H1 (cell line): ENCODE measurements around the gene CRYM. TPM values are rescaled to one million over a fixed set of nuclear protein-coding genes. Genes with fewer than 3 reads are reported as not detected.
"Not testable (repeated sequence)": the region's sequence is repeated elsewhere in the genome, so short reads cannot be mapped to it uniquely, and the experiment has no call there.

Experiments
- CTCF ChIA-PET: fragments of 300-600 bp; sonication (Branson Sonifier 250); formaldehyde crosslinking; loops from one replicate; lab custom pipeline; 2021; ENCODE audit not compliant: partially characterized antibody; lab: Charles Lee
- POLR2A ChIA-PET: fragments of 300-600 bp; sonication (Branson Sonifier 250); formaldehyde crosslinking; loops from one replicate; lab custom pipeline; 2021; ENCODE audit warnings: inconsistent platforms; ENCODE audit not compliant: partially characterized antibody; lab: Charles Lee
- DNase-seq, 2 experiments: peaks; one replicate each; pipeline versions ENCODE4 v3.0.0 to v3.0.0-alpha.2; 2010 to 2022; ENCODE audit warnings: low spot score in 2 of 2, low read depth in 1 of 2, mixed read lengths in 1 of 2
- FAIRE-seq: peaks from 2 replicates; lab custom pipeline; 2011; peaks lifted over from hg19 to GRCh38; lab: Jason Lieb, UNC
- H2AFZ ChIP-seq: 2 replicates; pipeline ENCODE4 v1.8.1; 2012; ENCODE audit warnings: low read length, inconsistent platforms
- H2AK5ac ChIP-seq: 2 replicates; pipeline ENCODE4 v1.6.1; 2013; ENCODE audit warnings: low read depth, low read length
- H2BK120ac ChIP-seq: replicated peaks from 2 replicates; pipeline ENCODE3; 2013; ENCODE audit warnings: low read depth, low read length, inconsistent platforms
- H2BK12ac ChIP-seq: 2 replicates; pipeline ENCODE4 v1.6.1; 2013; ENCODE audit warnings: low read depth, low read length
- H2BK15ac ChIP-seq: 2 replicates; pipeline ENCODE4 v1.6.1; 2013; ENCODE audit warnings: low read length
- H2BK20ac ChIP-seq: 2 replicates; pipeline ENCODE4 v1.6.1; 2013; ENCODE audit warnings: low read length
- H2BK5ac ChIP-seq: 2 replicates; pipeline ENCODE4 v1.6.1; 2013; ENCODE audit warnings: low read depth, low read length
- H3K14ac ChIP-seq: 2 replicates; pipeline ENCODE4 v1.6.1; 2013; ENCODE audit warnings: inconsistent platforms; ENCODE audit not compliant: insufficient read length
- H3K18ac ChIP-seq: 2 replicates; pipeline ENCODE4 v1.6.1; 2013; ENCODE audit warnings: low read length; ENCODE audit errors: extremely low read depth
- H3K23ac ChIP-seq: 2 replicates; pipeline ENCODE4 v1.6.1; 2013; ENCODE audit warnings: inconsistent platforms; ENCODE audit not compliant: insufficient read length
- H3K23me2 ChIP-seq: 2 replicates; pipeline ENCODE4 v1.6.1; 2013; ENCODE audit warnings: low read depth, low read length
- H3K27ac ChIP-seq: 2 replicates; pipeline ENCODE4 v1.6.1; 2011; ENCODE audit warnings: low read depth, low read length, inconsistent platforms
- H3K27me3 ChIP-seq, 4 experiments: replicated peaks in 1 of 4; 1 replicate in 1 of 4; 2 replicates in 3 of 4; pipeline versions ENCODE4 v1.6.1 to v1.8.1; 2011 to 2013; ENCODE audit warnings: low read length in 3 of 4, mild to moderate bottlenecking in 3 of 4, inconsistent platforms in 2 of 4, mixed read lengths in 2 of 4, moderate library complexity in 1 of 4; ENCODE audit not compliant: control insufficient read depth in 3 of 4, insufficient read depth in 3 of 4; ENCODE audit errors: extremely low read depth in 1 of 4
- H3K36me3 ChIP-seq, 4 experiments: 2 replicates each; pipeline versions ENCODE4 v1.6.1 to v1.8.1; 2011 to 2013; ENCODE audit warnings: mild to moderate bottlenecking in 4 of 4, low read length in 3 of 4, moderate library complexity in 2 of 4, control low read depth in 1 of 4, inconsistent platforms in 1 of 4; ENCODE audit not compliant: insufficient read depth in 4 of 4, control insufficient read depth in 2 of 4
- H3K4ac ChIP-seq: replicated peaks from 2 replicates; pipeline ENCODE3; 2013; ENCODE audit warnings: low read length, low read depth, mixed read lengths, inconsistent platforms; ENCODE audit not compliant: insufficient read length
- H3K4me1 ChIP-seq, 4 experiments: replicated peaks in 1 of 4; 1 replicate in 1 of 4; 2 replicates in 3 of 4; pipeline versions ENCODE4 v1.6.1 to v1.8.1; 2011 to 2013; ENCODE audit warnings: low read length in 3 of 4, inconsistent platforms in 2 of 4, mixed read lengths in 1 of 4; ENCODE audit not compliant: insufficient read depth in 4 of 4, control insufficient read depth in 3 of 4
- H3K4me2 ChIP-seq, 2 experiments: 2 replicates each; pipeline versions ENCODE4 v1.6.1 to v1.8.1; 2011 to 2013; ENCODE audit warnings: low read depth in 2 of 2, low read length in 2 of 2, control low read depth in 1 of 2, inconsistent platforms in 1 of 2, mild to moderate bottlenecking in 1 of 2; ENCODE audit not compliant: insufficient read depth in 1 of 2
- H3K4me3 ChIP-seq, 4 experiments: fragments of 200-600, 300-600 bp in 1 of 4; sonication (generic), shearing (Covaris generic), sonication (Bioruptor Twin) in 1 of 4; 2 replicates each; pipeline versions ENCODE4 v1.5.1 to v1.8.1; 2011 to 2016; ENCODE audit warnings: low read length in 4 of 4, low read depth in 3 of 4, control low read depth in 2 of 4, inconsistent platforms in 2 of 4, mild to moderate bottlenecking in 2 of 4, mixed read lengths in 1 of 4, moderate library complexity in 1 of 4; ENCODE audit not compliant: insufficient read depth in 2 of 4; ENCODE audit errors: extremely low read depth in 1 of 4
- H3K56ac ChIP-seq: replicated peaks from 2 replicates; pipeline ENCODE3; 2013; ENCODE audit warnings: low read depth, mild to moderate bottlenecking, mixed read lengths, low read length, inconsistent platforms; ENCODE audit not compliant: insufficient read length
- H3K79me1 ChIP-seq: 2 replicates; pipeline ENCODE4 v1.6.1; 2013; ENCODE audit warnings: low read depth, low read length, control low read depth
- H3K79me2 ChIP-seq, 2 experiments: 2 replicates each; pipeline versions ENCODE4 v1.6.1 to v1.8.1; 2012 to 2013; ENCODE audit warnings: low read length in 2 of 2, mild to moderate bottlenecking in 2 of 2, inconsistent platforms in 1 of 2; ENCODE audit not compliant: insufficient read depth in 2 of 2, control insufficient read depth in 1 of 2
- H3K9ac ChIP-seq, 4 experiments: replicated peaks in 1 of 4; 1 replicate in 1 of 4; 2 replicates in 3 of 4; pipeline versions ENCODE4 v1.6.1 to v1.8.1; 2011 to 2013; ENCODE audit warnings: low read depth in 3 of 4, low read length in 3 of 4, control low read depth in 2 of 4, mild to moderate bottlenecking in 2 of 4, moderate library complexity in 2 of 4, inconsistent platforms in 1 of 4; ENCODE audit errors: extremely low read depth in 1 of 4
- H3K9me3 ChIP-seq, 2 experiments: 2 replicates each; pipeline versions ENCODE4 v1.6.1 to v1.8.1; 2012 to 2013; ENCODE audit warnings: mild to moderate bottlenecking in 2 of 2, moderate library complexity in 2 of 2, control low read depth in 1 of 2, inconsistent platforms in 1 of 2, low read depth in 1 of 2, low read length in 1 of 2, mixed read lengths in 1 of 2; ENCODE audit not compliant: insufficient read depth in 2 of 2
- H4K20me1 ChIP-seq, 2 experiments: replicated peaks in 1 of 2; 2 replicates each; pipeline versions ENCODE3 to v1.8.1; 2011 to 2013; ENCODE audit warnings: inconsistent platforms in 2 of 2, low read length in 2 of 2, mild to moderate bottlenecking in 1 of 2; ENCODE audit not compliant: insufficient read depth in 2 of 2, control insufficient read depth in 1 of 2
- H4K5ac ChIP-seq: 2 replicates; pipeline ENCODE4 v1.6.1; 2013; ENCODE audit warnings: low read length, low read depth, mixed read lengths, inconsistent platforms; ENCODE audit not compliant: insufficient read length
- H4K8ac ChIP-seq: 2 replicates; pipeline ENCODE4 v1.8.0; 2013; ENCODE audit warnings: mild to moderate bottlenecking, moderate library complexity, low read length, inconsistent platforms; ENCODE audit not compliant: insufficient read depth; ENCODE audit errors: extremely low read depth
- H4K91ac ChIP-seq: replicated peaks from 2 replicates; pipeline ENCODE3; 2013; ENCODE audit warnings: low read length, mixed read lengths, inconsistent platforms; ENCODE audit not compliant: insufficient read length
- RXRA ChIP-seq: IDR thresholded peaks from 2 replicates; pipeline ENCODE4 v1.6.1; 2011; ENCODE audit warnings: low read depth, mild to moderate bottlenecking, low read length, moderate library complexity; ENCODE audit not compliant: insufficient read depth
- WGBS, 2 experiments: shearing (Covaris generic) in 1 of 2; methylation state at CpG; one replicate each; pipeline versions ENCODE4 v1.1.6 to v1.1.7; 2013 to 2015; ENCODE audit warnings: low lambda C conversion rate in 2 of 2, mixed read lengths in 2 of 2, inconsistent platforms in 1 of 2, low coverage in 1 of 2, missing lambda C conversion rate in 1 of 2; ENCODE audit not compliant: insufficient replicate concordance in 2 of 2, insufficient coverage in 1 of 2, insufficient read length in 1 of 2; ENCODE audit errors: extremely low coverage in 1 of 2, missing lambda C conversion rate in 1 of 2; 5-methylcytosine and 5-hydroxymethylcytosine counted together
- polyA plus RNA-seq, 7 experiments: library from polyadenylated mRNA; depleted of rRNA in 3 of 7; stranded (reverse) in 5 of 7; unstranded in 2 of 7; fragments of >200 nt in 5 of 7; fragments of 200-250 nt in 2 of 7; gene quantifications; 1 replicate in 5 of 7; 2 replicates in 1 of 7; 4 replicates in 1 of 7; pipeline versions ENCODE4 v1.2.1 to v1.2.3, GENCODE V29; 2011 to 2013; ENCODE audit warnings: missing spikeins in 2 of 7, mixed read lengths in 2 of 7
- total RNA-seq: library from RNA; stranded (reverse); fragmentation: NEBNext Ultra II Directional; extraction: Animal tissue kit (Norgen Biotek cat#: 25700); gene quantifications from 2 replicates; pipeline ENCODE4 v1.2.1, GENCODE V29; 2021

The CRYM gene
- total and polyA plus RNA-seq, 2 of the 8 experiments (the other 6 are each of a cell fraction or from before 2014, with no cell fraction given), result 12.9 to 40.4 TPM

- TF ChIP-seq RXRA, result no peak
These were observed 3.8 kb downstream of the CRYM start (continued) for GRCh38 chr16:21274172-21274726.

- ChIA-PET CTCF (interaction anchor here (0.7 to 1.4 kb wide), 4 partner anchors 30 to 84 kb away, joined by 3 to 4 read pairs (median 3); no protein-coding TSS in a partner anchor), POLR2A (interaction anchor here (1.3 kb wide), 1 partner anchor 10 kb away, joined by 4 read pairs; no protein-coding TSS in a partner anchor)
- H3K4me3 ChIP-seq, H4K20me1 ChIP-seq, H3K14ac ChIP-seq, H3K36me3 ChIP-seq, H4K8ac ChIP-seq, H3K23me2 ChIP-seq, H2BK120ac ChIP-seq, H3K18ac ChIP-seq, H2BK12ac ChIP-seq, H3K27me3 ChIP-seq, H3K27ac ChIP-seq, H3K4me2 ChIP-seq, H3K79me2 ChIP-seq, H4K91ac ChIP-seq, H3K23ac ChIP-seq, H2BK5ac ChIP-seq, H3K79me1 ChIP-seq, H3K9me3 ChIP-seq, H2AK5ac ChIP-seq, H3K4ac ChIP-seq, H2AFZ ChIP-seq, H2BK15ac ChIP-seq, H4K5ac ChIP-seq, H3K9ac ChIP-seq, FAIRE-seq, H2BK20ac ChIP-seq, H3K4me1 ChIP-seq, H3K56ac ChIP-seq: not testable (repeated sequence)
- WGBS, 2 experiments, result 97% methylated on average over 3 of the region's 3 CpGs; no CpG with 5 or more reads in 1 of the 2 experiments
- DNase-seq, result peak in 1 of 2 experiments; percentile 17
These were observed 5.3 kb downstream of the CRYM start for GRCh38 chr16:21272763-21273162.
